Measurements from ENCODE around the gene CCNQ.
"Not testable (repeated sequence)": the region's sequence is repeated elsewhere in the genome, so short reads cannot be mapped to it uniquely, and the experiment has no call there.

The CCNQ gene

GRCh38 chrX:153622661-153623309 lies 23.8 kb upstream of the CCNQ start:
- no peak for DNase-seq

- DNase-seq: no peak
Observed at GRCh38 chrX:153621949-153622598, 23.1 kb upstream of the CCNQ start.

- no peak for DNase-seq
Observed at GRCh38 chrX:153620576-153620975, 21.6 kb upstream of the CCNQ start.

- DNase-seq: no peak
Observed at GRCh38 chrX:153614818-153615217, 15.9 kb upstream of the CCNQ start.

- no peak for DNase-seq
Observed at GRCh38 chrX:153612413-153612812, 13.5 kb upstream of the CCNQ start.

GRCh38 chrX:153611298-153612095 lies 12.6 kb upstream of the CCNQ start:
- DNase-seq: no peak

GRCh38 chrX:153610836-153611213 lies 11.9 kb upstream of the CCNQ start:
- DNase-seq: no peak

- peak; percentile 50 for DNase-seq
Observed at GRCh38 chrX:153609917-153610835, 11.2 kb upstream of the CCNQ start.

- DNase-seq: no peak
Observed at GRCh38 chrX:153608806-153609205, 9.9 kb upstream of the CCNQ start.

- DNase-seq: no peak
Observed at GRCh38 chrX:153608376-153608775, 9.4 kb upstream of the CCNQ start.

- no peak for DNase-seq
Observed at GRCh38 chrX:153606503-153606902, 7.6 kb upstream of the CCNQ start.

GRCh38 chrX:153604666-153605380 lies 5.9 kb upstream of the CCNQ start:
- DNase-seq: not testable (repeated sequence)

GRCh38 chrX:153603131-153603656 lies 4.3 kb upstream of the CCNQ start:
- DNase-seq: no peak

GRCh38 chrX:153602601-153603000 lies 3.7 kb upstream of the CCNQ start:
- no peak for DNase-seq

GRCh38 chrX:153601511-153602110 lies 2.7 kb upstream of the CCNQ start:
- no peak for DNase-seq

GRCh38 chrX:153600921-153601320 lies 2.0 kb upstream of the CCNQ start:
- DNase-seq: no peak

GRCh38 chrX:153600032-153600373 lies 1.1 kb upstream of the CCNQ start:
- DNase-seq: no peak

- peak; percentile 75 for DNase-seq
Observed at GRCh38 chrX:153599192-153600031, 473 bp upstream of the CCNQ start.

GRCh38 chrX:153596981-153597750 lies 1.8 kb downstream of the CCNQ start:
- no peak for DNase-seq
